ENCODE data around the gene HSPE1.
A peak's percentile ranks its signal among the peaks of the same experiment; 100 is the strongest.
"Not testable (repeated sequence)": the region's sequence is repeated elsewhere in the genome, so short reads cannot be mapped to it uniquely, and the experiment has no call there.

HSPE1 gene

DNA sequence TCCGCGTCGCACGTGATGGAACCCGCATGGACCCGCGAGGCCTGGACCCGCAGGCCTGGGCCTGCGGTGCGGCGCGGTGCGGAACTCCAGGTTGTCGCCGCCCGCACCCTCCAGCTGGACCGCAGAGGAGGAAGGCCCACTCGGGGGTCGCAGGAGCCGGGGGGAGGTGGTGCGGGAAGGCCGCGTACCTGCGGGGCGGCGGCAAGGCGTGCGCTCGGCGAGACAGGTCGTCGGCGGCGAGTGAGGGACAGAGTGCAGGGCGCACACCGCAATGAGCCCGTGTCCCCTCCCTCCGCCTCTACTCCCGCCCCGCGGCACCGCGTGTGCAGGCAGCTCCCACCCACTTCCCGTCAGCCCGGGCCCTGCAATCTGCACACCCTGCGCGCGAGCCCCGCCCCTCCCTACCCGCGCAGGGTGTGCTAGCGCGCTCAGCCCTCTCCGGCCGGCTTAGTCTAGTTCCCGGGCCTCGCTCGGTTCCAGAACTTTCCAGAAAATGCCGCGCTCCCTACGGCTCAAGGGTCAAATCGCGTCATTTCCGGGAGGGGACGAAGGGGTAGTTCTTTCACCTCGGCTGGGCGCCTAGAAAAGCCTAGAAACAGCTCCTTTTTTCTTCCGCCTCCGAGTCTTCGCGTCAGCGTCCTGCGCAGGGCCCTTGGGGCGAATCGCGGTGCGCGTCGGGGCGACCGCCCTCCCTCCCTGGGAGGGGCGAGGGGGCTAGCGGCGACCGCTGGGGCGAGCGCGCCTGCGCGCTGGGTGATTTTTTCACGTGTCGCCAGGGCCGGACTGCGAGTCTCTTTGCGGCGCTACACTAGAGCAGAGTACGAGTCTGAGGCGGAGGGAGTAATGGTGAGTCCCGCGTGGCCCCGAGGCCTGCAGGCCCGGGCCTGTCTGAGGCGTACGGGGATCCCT lies at the start of gene HSPE1, which contains the start of gene HSPD1:
Gene HSPE1, plus strand, starts transcription at position 786 of the 909 bp plus-strand sequence. Its CDS starts 58 bp downstream, at position 844.
Gene HSPD1, minus strand, starts transcription at position 247 of the 909 bp plus-strand sequence. CDS start 992 bp downstream, outside the sequence.
- peak; percentile 97 for DNase-seq

DNA sequence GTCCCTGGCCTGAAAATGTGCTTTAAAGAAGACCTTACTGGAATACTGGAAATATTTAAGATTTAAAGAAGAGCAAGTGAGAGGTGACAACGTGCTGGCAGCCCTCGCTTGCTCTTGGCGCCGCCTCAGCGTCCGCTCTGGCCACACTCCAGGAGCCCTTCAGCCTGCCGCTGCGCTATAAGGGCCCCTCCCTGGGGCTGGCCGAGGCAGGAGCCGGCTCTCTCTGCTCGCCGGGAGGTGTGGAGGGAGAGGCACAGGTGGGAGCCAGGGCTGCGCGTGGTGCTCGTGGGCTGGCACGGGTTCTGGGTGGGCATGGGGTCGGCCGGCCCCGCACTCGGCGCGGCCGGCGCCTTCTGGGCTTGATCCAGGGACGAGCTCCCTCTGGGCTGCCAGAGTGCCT lies 49.7 kb upstream of the HSPE1 start:
- DNase-seq = no peak

DNA sequence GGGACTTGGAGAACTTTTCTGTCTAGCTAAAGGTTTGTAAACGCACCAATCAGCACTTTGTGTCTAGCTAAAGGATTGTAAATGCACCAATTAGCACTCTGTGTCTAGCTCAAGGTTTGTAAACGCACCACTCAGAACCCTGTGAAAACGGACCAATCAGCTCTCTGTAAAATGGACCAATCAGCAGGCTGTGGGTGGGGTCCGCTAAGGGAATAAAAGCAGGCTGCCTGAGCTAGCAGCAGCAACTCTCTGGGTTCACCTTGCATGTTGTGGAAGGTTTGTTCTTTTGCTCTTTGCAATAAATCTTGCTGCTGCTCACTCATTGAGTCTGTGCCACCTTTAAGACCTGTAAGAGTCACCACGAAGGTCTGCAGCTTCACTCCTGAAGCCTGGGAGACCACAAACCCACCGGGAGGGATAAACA lies 49.2 kb upstream of the HSPE1 start:
- DNase-seq = not testable (repeated sequence)

DNA sequence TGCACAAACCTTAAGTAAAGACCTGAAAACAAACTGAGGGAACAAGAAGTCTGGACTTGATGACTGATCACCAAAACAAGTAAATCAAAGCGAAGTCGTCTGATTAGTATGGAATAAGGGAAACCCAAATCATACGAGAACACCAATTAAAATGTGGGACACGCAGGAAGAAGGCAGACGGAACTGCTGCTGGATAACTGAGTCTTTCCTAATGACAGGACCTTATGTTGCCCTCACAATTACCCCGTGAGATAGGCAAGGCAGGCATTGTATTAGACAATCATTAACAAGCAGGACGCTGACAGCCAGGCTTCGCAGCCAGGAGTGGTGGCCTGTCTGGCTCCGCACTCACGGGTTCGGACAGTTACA lies 47.4 kb upstream of the HSPE1 start:
- DNase-seq = no peak

DNA sequence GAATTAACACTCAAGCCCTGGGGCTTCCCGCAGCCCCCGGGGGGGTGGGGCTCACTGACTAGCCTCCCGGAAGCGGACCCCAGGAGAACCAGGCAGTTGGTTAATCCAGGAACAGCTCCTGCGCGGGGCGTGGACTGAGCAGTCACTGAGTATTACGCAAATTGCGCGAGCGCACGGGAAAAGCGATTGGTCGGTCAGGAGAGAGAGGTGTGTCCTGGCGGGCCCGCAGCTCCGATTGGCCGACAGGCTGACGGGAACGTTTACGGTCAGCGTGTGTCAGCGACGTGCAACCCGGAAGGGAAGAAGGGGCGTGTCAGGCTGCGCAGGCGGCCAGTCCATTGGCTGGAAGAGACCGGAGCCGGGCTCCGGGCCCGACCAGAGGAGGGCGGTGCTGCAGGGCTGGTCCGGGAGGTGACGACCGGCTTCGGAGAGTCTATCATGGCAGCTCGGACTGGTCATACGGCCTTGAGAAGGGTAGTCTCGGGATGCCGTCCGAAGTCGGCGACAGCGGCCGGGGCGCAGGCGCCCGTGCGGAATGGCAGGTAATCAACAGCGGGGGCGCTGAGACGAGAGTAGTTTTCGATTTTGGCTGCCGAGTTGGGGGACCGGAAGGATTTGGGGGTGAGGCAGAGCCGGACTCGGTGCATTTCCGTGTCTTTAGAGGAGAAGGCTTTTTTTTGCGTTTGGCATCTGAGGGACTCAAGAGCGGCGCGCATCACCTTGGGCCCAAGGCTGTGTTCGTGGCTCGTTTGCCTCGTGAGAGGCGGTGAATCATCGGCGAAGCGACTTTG lies 46.9 kb upstream of the HSPE1 start, which contains the start of gene COQ10B:
Gene COQ10B, plus strand, starts transcription at position 430 of the 791 bp plus-strand sequence. Its CDS starts 9 bp downstream, at position 439.
- DNase-seq = peak; percentile 95

DNA sequence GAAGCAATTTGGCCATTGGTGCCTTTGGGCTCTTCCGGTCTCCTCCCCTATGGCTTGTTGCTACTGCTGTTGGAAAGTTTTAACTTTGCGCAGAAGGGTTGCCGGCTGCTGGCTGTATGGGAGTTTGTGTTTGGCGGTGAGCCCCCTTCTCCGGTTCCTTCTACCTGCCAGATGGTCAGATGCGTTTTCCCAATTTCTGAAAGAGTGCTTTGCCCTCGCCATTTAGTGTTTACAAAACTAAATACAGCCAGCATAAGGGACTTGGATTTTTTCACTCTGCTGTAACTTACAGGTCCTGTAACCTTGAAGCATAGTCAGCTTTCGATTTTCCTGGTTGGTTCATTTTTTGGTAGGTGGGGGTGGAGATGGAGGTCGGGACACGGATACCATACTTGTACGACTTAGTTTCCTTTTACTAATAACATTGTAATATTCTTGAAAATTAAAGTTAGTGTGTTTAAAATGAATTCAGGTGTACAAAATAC lies 46.2 kb upstream of the HSPE1 start:
- no peak for DNase-seq

DNA sequence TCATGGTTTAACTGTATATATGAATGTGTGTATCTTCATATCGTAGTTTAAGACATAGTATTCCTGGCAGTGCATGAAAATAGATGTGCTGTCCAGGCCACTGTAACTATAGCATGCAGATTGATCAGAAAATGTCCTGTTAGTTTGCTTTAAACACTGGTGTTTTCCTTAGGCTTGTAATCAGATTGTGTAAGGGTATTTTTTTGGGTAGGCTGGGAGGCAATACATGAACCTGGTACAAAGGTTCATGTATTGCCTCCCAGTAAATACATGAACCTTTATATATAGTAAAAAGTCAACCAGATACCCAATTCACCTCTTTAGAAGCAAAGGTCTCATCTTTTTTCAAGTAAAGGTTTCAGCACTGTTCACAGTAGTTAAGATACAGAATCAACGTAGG lies 45.3 kb upstream of the HSPE1 start:
- no peak for DNase-seq

DNA sequence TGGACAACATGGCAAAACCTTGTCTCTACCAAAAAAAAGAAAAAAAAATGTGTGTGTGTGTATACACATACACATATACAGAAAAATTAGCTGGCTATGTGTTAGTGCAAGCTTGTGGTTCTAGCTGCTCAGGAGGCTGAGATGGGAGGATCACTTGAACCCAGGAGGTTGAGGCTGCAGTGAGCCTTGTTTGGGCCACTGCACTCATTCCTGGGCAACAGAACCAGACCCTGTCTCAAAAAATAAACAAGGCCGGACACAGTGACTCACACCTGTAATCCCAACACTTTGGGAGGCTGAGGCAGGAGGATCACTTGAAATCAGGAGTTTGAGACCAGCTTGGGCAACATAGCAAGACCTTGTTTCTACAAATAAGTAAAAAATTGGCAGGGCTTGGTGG lies 44.8 kb upstream of the HSPE1 start:
- DNase-seq = no peak

DNA sequence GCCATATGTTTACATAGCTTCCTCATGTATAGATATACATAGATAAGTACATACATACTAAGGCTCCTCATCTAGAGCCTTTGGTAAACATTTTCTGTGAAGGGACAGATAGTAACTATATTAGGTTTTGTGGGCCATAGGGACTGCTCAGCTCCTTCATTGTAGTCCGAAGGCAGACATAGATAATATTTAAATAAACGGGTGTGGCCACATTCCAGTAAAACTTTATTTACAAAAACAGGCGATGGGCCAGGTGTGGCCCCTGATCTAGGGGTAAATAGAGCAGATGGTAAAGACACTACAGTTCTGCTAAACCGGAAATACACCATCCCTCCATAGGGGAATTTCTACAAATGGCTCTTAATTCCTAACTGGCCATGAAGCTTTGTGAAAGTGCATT lies 39.5 kb upstream of the HSPE1 start:
- DNase-seq = no peak

DNA sequence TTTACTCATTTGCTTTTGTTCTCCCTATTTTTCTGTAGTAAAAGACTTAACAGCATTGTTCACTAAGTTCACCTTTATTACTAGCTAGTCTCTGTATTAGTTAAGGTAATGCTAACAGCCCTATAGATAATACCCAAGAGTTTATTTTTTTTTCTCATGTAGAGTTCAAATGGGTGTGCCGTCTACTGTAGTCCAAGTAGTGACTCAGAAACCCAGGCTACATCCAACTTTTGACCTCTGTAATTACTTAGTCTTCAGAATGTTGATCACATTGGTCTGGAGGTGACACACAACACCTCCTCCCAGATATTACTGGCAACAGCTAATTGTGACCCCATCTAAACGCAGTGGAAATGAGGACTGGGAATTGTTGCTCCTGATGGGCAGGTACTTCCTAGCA lies 39.1 kb upstream of the HSPE1 start:
- no peak for DNase-seq

DNA sequence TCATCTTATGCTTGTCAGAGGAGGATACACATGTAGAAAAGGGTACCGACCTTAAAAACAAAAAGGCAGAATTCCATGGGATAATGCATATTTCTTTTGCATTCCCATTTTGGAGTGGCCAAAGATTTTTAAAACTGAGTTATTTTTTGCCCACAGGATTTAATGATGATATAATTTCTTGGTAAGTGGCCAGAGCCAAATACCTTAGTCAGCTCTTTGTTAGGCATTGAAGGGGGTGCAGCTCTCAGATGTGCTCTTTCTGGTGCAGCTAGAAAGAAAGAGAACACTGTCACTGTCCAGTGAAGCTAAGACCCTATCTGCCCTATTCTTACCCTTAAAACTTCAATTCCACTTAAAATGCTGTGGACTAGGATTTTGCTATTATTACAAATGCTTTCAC lies 36.0 kb upstream of the HSPE1 start:
- DNase-seq = no peak

DNA sequence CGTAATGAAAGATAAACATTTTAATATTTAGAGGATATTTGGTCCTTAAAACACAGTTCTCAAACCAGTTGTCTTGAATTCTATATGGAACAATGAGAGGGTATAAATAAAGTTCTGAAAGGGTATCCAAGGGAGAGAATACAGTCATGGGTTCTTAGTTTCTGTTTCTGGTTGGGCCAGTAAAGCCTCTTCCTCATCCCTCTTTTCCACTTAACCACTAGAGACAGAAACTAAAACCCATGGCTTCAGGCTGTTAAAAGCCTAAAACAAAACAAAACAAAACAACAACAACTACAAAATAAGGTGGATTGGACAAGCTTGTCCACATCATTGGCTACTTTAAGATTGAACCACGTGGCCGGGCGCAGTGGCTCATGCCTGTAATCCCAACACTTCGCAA lies 28.0 kb upstream of the HSPE1 start:
- no peak for DNase-seq

DNA sequence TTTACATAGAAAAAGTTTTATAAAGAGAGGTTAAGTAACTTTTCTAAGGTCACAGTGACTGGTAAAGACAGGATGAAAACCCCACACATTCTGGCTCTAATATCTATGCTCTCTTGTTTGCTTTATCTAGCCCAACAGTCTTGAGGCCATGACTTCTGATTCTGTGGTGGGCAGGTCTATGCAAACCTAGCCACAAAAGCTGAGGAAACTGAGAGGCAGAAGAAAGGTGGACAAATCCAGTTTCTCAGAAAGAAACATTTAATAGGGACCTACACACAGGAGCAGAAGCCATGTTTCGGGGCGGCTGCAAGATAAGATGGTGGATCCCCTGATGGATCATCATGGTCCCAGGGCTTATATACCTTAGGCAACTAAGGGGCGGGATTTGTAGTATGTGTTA lies 22.4 kb upstream of the HSPE1 start:
- DNase-seq = no peak

DNA sequence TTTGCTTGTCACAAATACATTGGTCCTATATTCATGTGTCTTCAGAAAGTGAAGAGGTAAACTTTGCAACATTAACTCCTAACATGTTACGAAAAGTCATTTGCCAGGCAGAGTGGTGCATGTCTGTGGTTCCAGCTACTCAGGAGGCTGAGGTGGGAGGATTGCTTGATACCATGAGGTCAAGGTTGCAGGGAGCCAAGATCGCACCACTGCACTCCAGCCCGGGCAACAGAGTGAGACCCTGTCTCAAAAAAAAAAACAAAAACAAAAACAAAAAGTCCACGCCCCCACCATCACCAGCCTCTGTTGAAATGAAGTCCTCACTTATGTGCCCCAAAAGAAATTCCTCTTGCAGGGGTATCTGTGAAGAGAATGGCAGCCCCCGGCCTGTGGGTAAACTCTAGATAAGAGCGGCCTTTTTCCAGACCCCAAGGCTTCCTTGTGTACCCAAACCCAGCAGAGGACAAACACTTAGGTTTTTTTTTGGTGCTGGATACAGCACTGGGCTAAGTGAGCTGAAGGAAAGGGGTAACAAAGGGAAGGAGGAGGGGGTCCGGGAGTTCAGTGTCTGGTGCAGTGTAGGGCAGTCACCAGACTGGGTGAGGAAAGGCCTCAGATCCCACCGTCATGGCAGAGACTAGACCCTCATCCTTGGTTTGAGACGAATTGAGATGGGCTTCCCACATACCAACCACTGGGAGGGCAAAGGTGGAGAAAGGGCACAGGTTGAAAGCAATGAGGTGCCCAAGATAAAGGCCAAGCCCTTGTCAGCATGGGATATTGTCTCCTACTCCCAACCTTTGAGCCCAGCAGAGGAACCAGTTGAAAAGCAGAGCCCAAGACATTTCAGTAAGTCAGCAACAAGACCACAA lies 19.8 kb upstream of the HSPE1 start:
- no peak for DNase-seq

DNA sequence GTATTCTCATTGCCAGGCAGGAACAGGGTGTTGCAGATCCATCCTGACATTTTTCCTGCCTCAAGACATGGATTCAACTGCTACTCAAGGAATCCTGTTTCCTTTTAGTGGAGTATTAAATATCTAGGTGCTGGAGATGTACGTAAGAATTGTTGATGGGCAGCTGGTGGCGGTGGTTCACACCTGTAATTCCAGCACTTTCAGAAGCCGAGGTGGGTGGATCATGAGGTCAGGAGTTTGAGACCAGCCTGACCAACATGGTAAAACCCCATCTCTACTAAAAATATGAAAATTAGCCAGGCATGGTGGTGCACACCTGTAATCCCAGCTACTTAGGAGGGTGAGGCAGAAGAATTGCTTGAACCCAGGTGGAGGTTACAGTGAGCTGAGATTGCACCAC lies 15.9 kb upstream of the HSPE1 start:
- DNase-seq = not testable (repeated sequence)

DNA sequence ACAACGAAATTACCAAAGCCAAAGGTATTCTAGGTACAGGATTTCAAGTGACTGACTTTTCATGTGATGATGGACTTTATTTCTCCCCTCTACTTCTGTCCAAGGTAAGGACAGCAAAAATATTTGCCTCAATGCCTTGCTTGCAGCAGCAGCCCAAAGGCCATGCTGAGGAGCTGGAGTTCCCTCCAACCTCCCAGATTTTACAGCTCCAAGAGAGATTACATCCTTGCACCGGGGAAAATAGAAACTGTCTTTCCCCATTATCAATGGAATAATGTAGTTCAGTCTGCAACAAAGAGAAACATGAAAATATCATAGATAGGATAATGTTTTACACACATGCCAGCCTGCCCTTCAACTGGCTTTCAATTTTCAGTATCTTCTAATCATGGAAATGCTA lies 14.0 kb upstream of the HSPE1 start:
- DNase-seq = no peak

DNA sequence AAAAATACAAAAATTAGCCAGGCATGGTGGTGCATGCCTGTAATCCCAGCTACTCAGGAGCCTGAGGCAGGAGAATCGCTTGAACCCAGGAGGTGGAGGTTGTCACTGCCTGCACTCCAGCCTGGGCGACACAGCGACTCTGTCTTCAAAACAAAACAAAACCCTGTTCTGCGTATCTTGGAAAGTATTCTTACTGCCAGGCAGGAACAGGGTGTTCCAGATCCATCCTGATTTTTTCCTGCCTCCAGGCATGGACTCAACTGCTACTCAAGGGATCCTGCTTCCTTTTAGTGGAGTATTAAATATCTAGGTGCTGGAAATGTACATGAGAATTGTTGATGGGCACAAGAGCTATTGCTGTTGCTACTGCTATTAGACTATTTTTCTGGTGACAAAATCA lies 12.8 kb upstream of the HSPE1 start:
- no peak for DNase-seq

DNA sequence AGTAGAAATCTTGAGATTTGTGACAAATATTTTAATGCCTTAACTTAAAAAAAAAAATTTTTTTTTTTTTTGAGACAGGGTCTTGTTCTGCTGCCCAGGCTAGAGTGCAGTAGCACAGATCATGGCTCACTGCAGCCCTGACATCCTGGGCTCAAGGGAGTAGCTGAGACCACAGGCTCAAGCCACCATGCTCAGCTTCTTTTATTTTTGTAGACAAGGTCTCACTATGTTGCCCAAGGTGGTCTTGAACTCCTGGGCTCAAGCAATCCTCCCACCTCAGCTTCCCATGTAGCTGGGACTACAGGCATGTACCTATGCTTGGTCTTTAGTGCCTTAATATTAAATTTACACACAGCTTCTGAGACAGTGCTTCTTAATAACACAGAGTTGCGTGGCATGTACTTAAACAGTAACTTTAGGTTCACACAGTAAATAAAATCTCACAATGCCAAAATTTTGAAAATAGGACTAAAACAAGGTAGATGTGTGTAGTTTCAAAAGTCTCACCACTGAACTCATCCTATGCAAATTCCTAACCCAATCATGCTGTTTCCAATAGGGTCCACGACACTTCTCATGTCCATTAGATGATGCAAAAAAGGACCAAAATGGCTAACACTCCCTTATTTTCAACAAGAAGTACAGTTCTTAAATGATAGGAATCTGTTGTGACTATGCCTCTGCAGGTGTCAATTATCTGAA lies 4.6 kb upstream of the HSPE1 start:
- DNase-seq = no peak

DNA sequence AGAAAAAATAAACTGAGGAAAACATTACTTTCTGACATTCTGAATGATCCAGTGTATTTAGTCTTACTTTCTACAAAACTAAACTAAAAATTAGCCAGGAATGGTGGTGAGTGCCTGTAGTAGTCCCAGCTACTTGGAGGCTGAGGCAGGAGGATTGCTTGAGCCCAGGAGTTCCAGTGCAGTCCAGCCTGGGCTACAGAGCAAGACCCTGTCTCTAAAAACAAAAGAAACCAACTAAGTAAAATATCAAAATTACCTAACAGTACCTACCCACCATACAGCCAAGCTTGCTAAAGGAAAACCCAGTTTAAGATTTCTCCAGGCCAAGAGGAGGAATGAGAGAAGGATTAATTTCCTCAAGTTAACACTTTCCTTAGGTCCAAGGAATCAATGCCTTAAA lies 3.5 kb upstream of the HSPE1 start:
- no peak for DNase-seq

DNA sequence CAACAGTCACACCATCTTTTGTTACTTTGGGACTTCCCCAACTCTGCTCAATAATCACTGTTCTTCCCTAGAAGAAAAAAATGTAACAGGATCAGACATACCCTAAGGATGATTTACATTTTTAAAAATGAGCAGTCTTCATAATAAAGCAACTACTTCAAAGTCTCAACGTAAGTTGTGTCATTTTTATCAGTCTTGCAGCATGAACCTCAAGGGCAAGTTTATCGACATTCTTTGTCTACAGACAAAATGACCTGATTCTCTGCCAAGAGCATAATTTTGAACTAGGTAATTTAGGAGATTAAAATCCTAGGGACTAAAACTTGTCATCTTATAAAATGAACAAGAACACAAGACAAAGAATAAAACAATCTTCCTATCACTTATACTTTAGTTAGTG lies 2.9 kb upstream of the HSPE1 start:
- DNase-seq = no peak

DNA sequence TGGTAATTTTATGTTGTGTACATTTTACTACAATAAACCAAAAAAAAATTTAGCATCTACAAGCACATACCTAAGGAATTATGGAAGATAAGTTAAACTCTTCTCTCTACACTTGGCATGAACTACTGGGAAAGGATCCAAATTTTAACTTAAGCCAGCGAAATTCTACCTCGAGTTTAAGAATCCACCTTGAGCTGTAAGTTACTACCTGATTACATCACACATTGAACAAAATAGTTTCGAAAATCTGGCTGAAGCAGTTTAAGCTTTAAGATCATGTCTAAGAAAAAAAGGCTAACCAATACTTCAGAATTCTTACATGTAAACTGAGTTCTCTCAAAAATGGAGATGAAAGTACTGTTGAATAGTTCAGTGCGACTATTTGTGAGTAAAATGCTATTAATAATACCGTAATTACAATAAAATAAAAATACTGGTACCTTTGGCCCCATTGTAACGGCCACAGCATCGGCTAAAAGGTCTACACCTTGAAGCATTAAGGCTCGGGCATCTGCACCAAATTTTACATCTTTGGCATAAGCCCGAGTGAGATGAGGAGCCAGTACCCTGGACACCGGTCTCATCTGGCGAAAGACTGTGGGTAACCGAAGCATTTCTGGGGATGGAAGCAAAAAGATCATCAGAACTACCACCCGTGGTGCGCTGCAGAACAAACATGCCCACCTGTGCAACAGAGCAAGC lies 1.8 kb upstream of the HSPE1 start:
- DNase-seq = no peak
